MM.1S (cell line): ENCODE measurements around the gene CLCN4.

Source experiments
- DNase-seq: peaks from one replicate; pipeline ENCODE4 v3.0.0-alpha.2; 2015
- H2AFZ ChIP-seq: fragments of 300-600 bp; sonication (generic); 2 replicates; pipeline ENCODE4 v1.6.0; 2016; ENCODE audit warnings: antibody characterized with exemption, low read length
- H3F3A ChIP-seq: fragments of 300-600 bp; sonication (generic); 2 replicates; pipeline ENCODE4 v1.6.1; 2016; ENCODE audit warnings: mild to moderate bottlenecking, antibody characterized with exemption, low read length, moderate library complexity, mixed read lengths; ENCODE audit not compliant: insufficient read depth
- H3K27ac ChIP-seq: fragments of 300-600 bp; sonication (generic); 2 replicates; pipeline ENCODE4 v1.5.1; 2016; ENCODE audit warnings: mild to moderate bottlenecking, low read length
- H3K27me3 ChIP-seq: fragments of 300-600 bp; sonication (generic); replicated peaks from 2 replicates; pipeline ENCODE4 v1.6.0; 2016; ENCODE audit warnings: low read length; ENCODE audit not compliant: insufficient read depth
- H3K36me3 ChIP-seq: fragments of 300-600 bp; sonication (generic); replicated peaks from 2 replicates; pipeline ENCODE4 v1.6.1; 2016; ENCODE audit warnings: mild to moderate bottlenecking, low read length, mixed read lengths; ENCODE audit not compliant: insufficient read depth
- H3K4me1 ChIP-seq: fragments of 300-600 bp; sonication (generic); 2 replicates; pipeline ENCODE4 v1.6.1; 2016; ENCODE audit warnings: low read length, mixed read lengths
- H3K4me2 ChIP-seq: fragments of 300-600 bp; sonication (generic); 2 replicates; pipeline ENCODE4 v1.6.0; 2016; ENCODE audit warnings: low read depth, low read length
- H3K4me3 ChIP-seq: fragments of 300-600 bp; sonication (generic); 2 replicates; pipeline ENCODE4 v1.5.1; 2016; ENCODE audit warnings: low read length, mixed read lengths
- H3K79me2 ChIP-seq: fragments of 300-600 bp; sonication (generic); 2 replicates; pipeline ENCODE4 v1.6.1; 2016; ENCODE audit warnings: mixed run types, low read length, mixed read lengths
- H3K9ac ChIP-seq: fragments of 300-600 bp; sonication (generic); 2 replicates; pipeline ENCODE4 v1.6.1; 2016; ENCODE audit warnings: low read length, mixed read lengths
- H3K9me2 ChIP-seq: fragments of 300-600 bp; sonication (generic); replicated peaks from 2 replicates; pipeline ENCODE4 v1.6.1; 2016; ENCODE audit warnings: mild to moderate bottlenecking, low read length, mixed read lengths; ENCODE audit not compliant: insufficient read depth
- H3K9me3 ChIP-seq: fragments of 300-600 bp; sonication (generic); replicated peaks from 2 replicates; pipeline ENCODE4 v1.6.1; 2016; ENCODE audit warnings: mild to moderate bottlenecking, low read length, mixed read lengths; ENCODE audit not compliant: insufficient read depth
- H4K20me1 ChIP-seq: fragments of 300-600 bp; sonication (generic); 2 replicates; pipeline ENCODE4 v1.6.1; 2016; ENCODE audit warnings: mild to moderate bottlenecking, low read length, moderate library complexity, mixed read lengths; ENCODE audit not compliant: insufficient read depth
- CTCF ChIP-seq: fragments of 300-600 bp; sonication (generic); IDR thresholded peaks from 2 replicates; pipeline ENCODE4 v1.5.1; 2016; ENCODE audit warnings: antibody characterized with exemption, low read length, mixed read lengths
- EZH2 ChIP-seq: fragments of 300-600 bp; sonication (generic); optimal IDR thresholded peaks from 2 replicates; pipeline ENCODE3; 2017; ENCODE audit warnings: low read depth, mild to moderate bottlenecking, antibody characterized with exemption, low read length, mixed read lengths
- EZH2phosphoT487 ChIP-seq: fragments of 300-600 bp; sonication (generic); IDR thresholded peaks from 2 replicates; pipeline ENCODE4 v1.6.1; 2018; ENCODE audit warnings: antibody characterized with exemption, low read length

The CLCN4 gene

GRCh38 chrX:10173331-10173900 lies 16.6 kb downstream of the CLCN4 start:
- Histone ChIP-seq H3K27ac (no peak overlapping the region), H3K4me2 (no peak overlapping the region), H4K20me1 (no peaks in the 10 kb centered on the region), H3K9me2 (no peaks in the 10 kb centered on the region), H2AFZ (no peak overlapping the region), H3K4me1 (no peaks in the 10 kb centered on the region), H3K9ac (no peak overlapping the region), H3K9me3 (no peaks in the 10 kb centered on the region), H3K36me3 (no peaks in the 10 kb centered on the region), H3K27me3 (no peaks in the 10 kb centered on the region), H3F3A (no peaks in the 10 kb centered on the region), H3K4me3 (no peak overlapping the region), H3K79me2 (no peaks in the 10 kb centered on the region)
- no peak for DNase-seq
- TF ChIP-seq EZH2 = no peak
- no peak for TF ChIP-seq EZH2phosphoT487
- no peak for TF ChIP-seq CTCF

- no peaks in the 10 kb centered on the region for H3K79me2 ChIP-seq
- H3K9me2 ChIP-seq = no peaks in the 10 kb centered on the region
Measured at GRCh38 chrX:10174051-10174450, 17.3 kb downstream of the CLCN4 start.

GRCh38 chrX:10174810-10175209 lies 18.0 kb downstream of the CLCN4 start:
- H2AFZ ChIP-seq = no peak overlapping the region
- H3K9me3 ChIP-seq = no peaks in the 10 kb centered on the region
- no peak for DNase-seq
- no peaks in the 10 kb centered on the region for H3K36me3 ChIP-seq
- no peaks in the 10 kb centered on the region for H3K9me2 ChIP-seq
- H3K27ac ChIP-seq = no peak overlapping the region
- H4K20me1 ChIP-seq = no peaks in the 10 kb centered on the region
- no peak overlapping the region for H3K9ac ChIP-seq
- no peaks in the 10 kb centered on the region for H3K27me3 ChIP-seq
- no peak overlapping the region for H3K4me3 ChIP-seq
- H3K79me2 ChIP-seq = no peaks in the 10 kb centered on the region
- TF ChIP-seq EZH2 = no peak
- no peak for TF ChIP-seq EZH2phosphoT487
- TF ChIP-seq CTCF = no peak
- no peak overlapping the region for H3K4me2 ChIP-seq
- H3K4me1 ChIP-seq = no peaks in the 10 kb centered on the region
- H3F3A ChIP-seq = no peaks in the 10 kb centered on the region

More at GRCh38 chrX:10174051-10174450, 17.3 kb downstream of the CLCN4 start:
- no peaks in the 10 kb centered on the region for H3K36me3 ChIP-seq
- no peak overlapping the region for H3K4me3 ChIP-seq
- H3K4me1 ChIP-seq = no peaks in the 10 kb centered on the region
- H3K27me3 ChIP-seq = no peaks in the 10 kb centered on the region
- DNase-seq = no peak
- H3K9me3 ChIP-seq = no peaks in the 10 kb centered on the region
- no peak overlapping the region for H2AFZ ChIP-seq
- H3K4me2 ChIP-seq = no peak overlapping the region
- H4K20me1 ChIP-seq = no peaks in the 10 kb centered on the region
- H3K27ac ChIP-seq = no peak overlapping the region
- no peak overlapping the region for H3K9ac ChIP-seq
- H3F3A ChIP-seq = no peaks in the 10 kb centered on the region
- TF ChIP-seq CTCF (no peak), EZH2phosphoT487 (no peak), EZH2 (no peak)
